Neural progenitor cell (in vitro differentiated cells): Measurements from ENCODE around the gene MUC21.

Experiments used
- CTCF ChIP-seq: fragments of 200-600 bp; sonication (generic); IDR thresholded peaks from 2 replicates; pipeline ENCODE4 v1.5.1; 2017; ENCODE audit warnings: antibody characterized with exemption, mild to moderate bottlenecking
- EZH2 ChIP-seq: fragments of 200-600 bp; sonication (generic); IDR thresholded peaks from 2 replicates; pipeline ENCODE4 v1.6.1; 2017; ENCODE audit warnings: antibody characterized with exemption, mild to moderate bottlenecking, moderate library complexity
- EZH2phosphoT487 ChIP-seq: fragments of 200-600 bp; sonication (generic); IDR thresholded peaks from 2 replicates; pipeline ENCODE4 v1.6.1; 2017; ENCODE audit warnings: antibody characterized with exemption

- TF ChIP-seq CTCF (no peak), EZH2 (no peak), EZH2phosphoT487 (no peak)
These were observed 18.3 kb upstream of the MUC21 start for GRCh38 chr6:30965140-30965601.
